Measurements from ENCODE around the gene ITSN1. TPM values are rescaled to one million over a fixed set of nuclear protein-coding genes. Genes with fewer than 3 reads are reported as not detected.

Gene ITSN1
- total RNA-seq, 1 donor from 2014 or later = 68.2 TPM

DNA sequence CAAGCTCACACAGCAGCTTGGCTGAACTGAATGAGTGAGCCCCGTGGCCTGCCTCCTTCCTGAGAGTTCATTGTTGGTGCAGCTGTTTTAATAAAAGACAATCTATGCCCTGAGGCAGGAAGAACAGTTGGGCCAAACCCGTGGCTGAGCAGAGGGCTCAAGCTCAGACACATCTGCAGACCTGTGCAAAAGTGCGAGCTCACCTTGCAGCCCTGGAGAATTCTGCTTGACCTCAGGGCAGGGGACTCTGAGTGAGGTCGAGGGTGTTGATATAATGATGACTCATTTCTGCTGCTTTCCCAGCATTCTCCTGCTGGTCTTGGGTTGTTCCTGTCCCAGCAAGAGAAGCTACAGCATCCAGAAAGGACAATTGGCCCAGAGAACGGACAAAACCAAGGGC, 212.3 kb downstream of the ITSN1 start:
- TF ChIP-seq CTCF (IDR thresholded peaks at IDR 0.05; ENCODE audit: unreplicated experiment) = no peak
- H3K27me3 Mint-ChIP-seq (ENCODE audit: unreplicated experiment) = peaks cover 9% of the 10 kb centered on the region
- no peak for DNase-seq (ENCODE audit: low spot score)
- H3K9me3 Mint-ChIP-seq (ENCODE audit: unreplicated experiment) = no peaks in the 10 kb centered on the region
- no peak overlapping the region for H3K27ac Mint-ChIP-seq (ENCODE audit: unreplicated experiment)
- no peak overlapping the region for H3K4me3 Mint-ChIP-seq (ENCODE audit: unreplicated experiment)
- no peaks in the 10 kb centered on the region for H3K36me3 Mint-ChIP-seq (ENCODE audit: low read depth, unreplicated experiment)
- no peaks in the 10 kb centered on the region for H3K4me1 Mint-ChIP-seq (ENCODE audit: unreplicated experiment)

- TF ChIP-seq CTCF (IDR thresholded peaks at IDR 0.05; ENCODE audit: unreplicated experiment) = no peak
- DNase-seq (ENCODE audit: low spot score) = no peak
- Mint-ChIP-seq H3K27me3 (ENCODE audit: unreplicated experiment) (peaks cover 6% of the 10 kb centered on the region), H3K27ac (ENCODE audit: unreplicated experiment) (no peak overlapping the region), H3K4me3 (ENCODE audit: unreplicated experiment) (no peak overlapping the region), H3K36me3 (ENCODE audit: low read depth, unreplicated experiment) (no peaks in the 10 kb centered on the region), H3K4me1 (ENCODE audit: unreplicated experiment) (no peaks in the 10 kb centered on the region), H3K9me3 (ENCODE audit: unreplicated experiment) (no peaks in the 10 kb centered on the region)
Measured at GRCh38 chr21:33855190-33855589, 212.9 kb downstream of the ITSN1 start.

- Mint-ChIP-seq H3K36me3 (ENCODE audit: low read depth, unreplicated experiment) (no peaks in the 10 kb centered on the region), H3K4me3 (ENCODE audit: unreplicated experiment) (no peak overlapping the region), H3K9me3 (ENCODE audit: unreplicated experiment) (no peaks in the 10 kb centered on the region), H3K4me1 (ENCODE audit: unreplicated experiment) (no peaks in the 10 kb centered on the region), H3K27ac (ENCODE audit: unreplicated experiment) (no peak overlapping the region), H3K27me3 (ENCODE audit: unreplicated experiment) (peaks cover 6% of the 10 kb centered on the region)
- no peak for DNase-seq (ENCODE audit: low spot score)
- TF ChIP-seq CTCF (IDR thresholded peaks at IDR 0.05; ENCODE audit: unreplicated experiment) = no peak
Measured at GRCh38 chr21:33856893-33857527, 214.7 kb downstream of the ITSN1 start.

- no peaks in the 10 kb centered on the region for H3K4me1 Mint-ChIP-seq (ENCODE audit: unreplicated experiment)
- no peak overlapping the region for H3K27ac Mint-ChIP-seq (ENCODE audit: unreplicated experiment)
- H3K9me3 Mint-ChIP-seq (ENCODE audit: unreplicated experiment) = no peaks in the 10 kb centered on the region
- H3K4me3 Mint-ChIP-seq (ENCODE audit: unreplicated experiment) = no peak overlapping the region
- TF ChIP-seq CTCF (IDR thresholded peaks at IDR 0.05; ENCODE audit: unreplicated experiment) = no peak
- H3K36me3 Mint-ChIP-seq (ENCODE audit: low read depth, unreplicated experiment) = no peaks in the 10 kb centered on the region
- DNase-seq (ENCODE audit: low spot score) = no peak
- H3K27me3 Mint-ChIP-seq (ENCODE audit: unreplicated experiment) = peaks cover 6% of the 10 kb centered on the region
Measured at GRCh38 chr21:33857846-33858666, 215.8 kb downstream of the ITSN1 start.
